Activated CD8-positive, alpha-beta T cell treated with anti-CD3 and anti-CD28 coated beads for 36 hours (primary cell): ENCODE data around the gene ATF7. TPM values are rescaled to one million over a fixed set of nuclear protein-coding genes. Genes with fewer than 3 reads are reported as not detected.
A peak's percentile ranks its signal among the peaks of the same experiment; 100 is the strongest.
"Not testable (repeated sequence)": the region's sequence is repeated elsewhere in the genome, so short reads cannot be mapped to it uniquely, and the experiment has no call there.

Source experiments
- ATAC-seq: fragments of 200-7000 bp; cut with Tn5 transposase; one replicate; pipeline ENCODE4 v1.10.0; 2021; ENCODE audit warnings: mild to moderate bottlenecking, moderate library complexity
- CTCF ChIA-PET: fragments of 350-600 bp; sonication (Branson Sonifier 250); formaldehyde crosslinking; loops from one replicate; lab custom pipeline; 2021; ENCODE audit warnings: antibody characterized with exemption; lab: Charles Lee
- POLR2A ChIA-PET: fragments of 350-600 bp; sonication (Branson Sonifier 250); formaldehyde crosslinking; loops from one replicate; lab custom pipeline; 2021; ENCODE audit warnings: antibody characterized with exemption; lab: Charles Lee
- DNase-seq: peaks from one replicate; pipeline ENCODE4 v3.0.0-alpha.2; 2020
- H3K27ac Mint-ChIP-seq: one replicate; pipeline ENCODE4 v1.8.0; 2021; ENCODE audit warnings: mild to moderate bottlenecking, mixed read lengths
- H3K27me3 Mint-ChIP-seq: one replicate; pipeline ENCODE4 v1.8.0; 2021; ENCODE audit warnings: mixed read lengths
- H3K36me3 Mint-ChIP-seq: one replicate; pipeline ENCODE4 v1.8.0; 2021; ENCODE audit warnings: low read depth, mixed read lengths
- H3K4me1 Mint-ChIP-seq: one replicate; pipeline ENCODE4 v1.8.0; 2021; ENCODE audit warnings: low read depth, mixed read lengths
- H3K4me3 Mint-ChIP-seq: one replicate; pipeline ENCODE4 v1.8.0; 2021; ENCODE audit warnings: mild to moderate bottlenecking, moderate library complexity, mixed read lengths
- H3K9me3 Mint-ChIP-seq: one replicate; pipeline ENCODE4 v1.8.0; 2021; ENCODE audit warnings: mixed read lengths
- intact Hi-C: fragments of 100-400 bp; cut with micrococcal nuclease; formaldehyde crosslinking; loops from one replicate; pipeline ENCODE4 v1.10.0; 2022
- total RNA-seq, 2 experiments: library from RNA; stranded (reverse); gene quantifications; one replicate each; pipeline ENCODE4 v1.2.3, GENCODE V29; 2021
- TF ChIP-seq, protein P1 (sequence below): fragments of 200-600 bp; IDR thresholded peaks from one replicate; pipeline ENCODE4 v1.8.0; 2022; ENCODE audit warnings: antibody characterized with exemption, mild to moderate bottlenecking

ATF7 gene
- total RNA-seq, 2 experiments from 2014 or later: 22.0 to 22.6 TPM

DNA sequence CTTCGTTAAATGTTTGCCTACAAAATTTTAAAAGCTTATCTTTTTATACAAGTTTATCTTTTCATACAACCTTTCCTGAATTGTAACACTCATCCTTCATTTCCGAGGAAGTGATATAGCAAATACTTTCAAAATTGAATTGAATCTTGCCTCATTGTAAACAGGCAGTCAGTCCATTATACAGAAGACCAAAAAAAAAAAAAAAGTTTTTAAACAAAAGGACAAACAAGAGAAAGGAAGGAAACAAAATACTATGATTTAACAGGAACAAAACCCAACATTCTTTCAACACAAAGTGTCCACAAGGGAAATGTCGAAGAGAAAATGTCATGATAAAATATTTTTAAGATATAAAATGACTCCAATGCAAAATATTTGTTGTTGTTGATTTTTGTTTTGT, 8.5 kb downstream of the ATF7 start:
- Mint-ChIP-seq H3K27me3 (no peaks in the 10 kb centered on the region), H3K4me1 (peaks cover 33% of the 10 kb centered on the region), H3K4me3 (peak overlapping the region; percentile 68), H3K27ac (peak overlapping the region; percentile 64), H3K36me3 (peaks cover 14% of the 10 kb centered on the region), H3K9me3 (no peaks in the 10 kb centered on the region)
- no peak for DNase-seq
- intact Hi-C loops: no loop called here
- ATAC-seq: no peak
- TF ChIP-seq, protein P1, sequence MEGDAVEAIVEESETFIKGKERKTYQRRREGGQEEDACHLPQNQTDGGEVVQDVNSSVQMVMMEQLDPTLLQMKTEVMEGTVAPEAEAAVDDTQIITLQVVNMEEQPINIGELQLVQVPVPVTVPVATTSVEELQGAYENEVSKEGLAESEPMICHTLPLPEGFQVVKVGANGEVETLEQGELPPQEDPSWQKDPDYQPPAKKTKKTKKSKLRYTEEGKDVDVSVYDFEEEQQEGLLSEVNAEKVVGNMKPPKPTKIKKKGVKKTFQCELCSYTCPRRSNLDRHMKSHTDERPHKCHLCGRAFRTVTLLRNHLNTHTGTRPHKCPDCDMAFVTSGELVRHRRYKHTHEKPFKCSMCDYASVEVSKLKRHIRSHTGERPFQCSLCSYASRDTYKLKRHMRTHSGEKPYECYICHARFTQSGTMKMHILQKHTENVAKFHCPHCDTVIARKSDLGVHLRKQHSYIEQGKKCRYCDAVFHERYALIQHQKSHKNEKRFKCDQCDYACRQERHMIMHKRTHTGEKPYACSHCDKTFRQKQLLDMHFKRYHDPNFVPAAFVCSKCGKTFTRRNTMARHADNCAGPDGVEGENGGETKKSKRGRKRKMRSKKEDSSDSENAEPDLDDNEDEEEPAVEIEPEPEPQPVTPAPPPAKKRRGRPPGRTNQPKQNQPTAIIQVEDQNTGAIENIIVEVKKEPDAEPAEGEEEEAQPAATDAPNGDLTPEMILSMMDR: no peak
- POLR2A ChIA-PET: no interaction called here
- CTCF ChIA-PET: interaction anchor here (0.7 to 1.8 kb wide), 4 partner anchors 9 to 74 kb away, joined by 3 to 4 read pairs (median 4); no protein-coding TSS in a partner anchor

DNA sequence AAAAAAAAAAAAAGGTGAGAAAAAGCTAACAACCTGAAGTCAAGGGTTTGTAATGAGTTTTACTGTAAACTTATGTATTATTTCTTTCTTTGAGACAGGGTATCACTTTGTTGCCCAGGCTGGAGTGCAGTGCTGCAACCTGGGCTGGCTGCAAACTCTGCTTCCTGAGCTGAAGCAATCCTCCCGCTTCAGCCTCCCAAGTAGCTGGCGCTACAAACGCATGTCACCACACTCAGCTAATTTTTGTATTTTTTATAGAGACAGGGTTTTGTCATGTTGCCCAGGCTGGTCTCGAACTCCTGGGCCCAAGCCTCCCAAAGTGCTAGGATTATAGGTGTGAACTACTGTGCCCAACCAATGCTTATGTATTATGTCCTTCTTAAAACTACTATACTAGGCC, 9.2 kb downstream of the ATF7 start:
- DNase-seq: no peak
- Mint-ChIP-seq H3K27ac (no peak overlapping the region), H3K36me3 (peaks cover 14% of the 10 kb centered on the region), H3K4me1 (peaks cover 33% of the 10 kb centered on the region), H3K4me3 (no peak overlapping the region), H3K9me3 (no peaks in the 10 kb centered on the region), H3K27me3 (no peaks in the 10 kb centered on the region)
- POLR2A ChIA-PET: no interaction called here
- TF ChIP-seq, protein P1: no peak
- ATAC-seq: no peak
- intact Hi-C loops: no loop called here
- CTCF ChIA-PET: interaction anchor here (0.7 to 1.2 kb wide), 3 partner anchors 9 to 195 kb away, joined by 3 to 4 read pairs (median 3); no protein-coding TSS in a partner anchor

DNA sequence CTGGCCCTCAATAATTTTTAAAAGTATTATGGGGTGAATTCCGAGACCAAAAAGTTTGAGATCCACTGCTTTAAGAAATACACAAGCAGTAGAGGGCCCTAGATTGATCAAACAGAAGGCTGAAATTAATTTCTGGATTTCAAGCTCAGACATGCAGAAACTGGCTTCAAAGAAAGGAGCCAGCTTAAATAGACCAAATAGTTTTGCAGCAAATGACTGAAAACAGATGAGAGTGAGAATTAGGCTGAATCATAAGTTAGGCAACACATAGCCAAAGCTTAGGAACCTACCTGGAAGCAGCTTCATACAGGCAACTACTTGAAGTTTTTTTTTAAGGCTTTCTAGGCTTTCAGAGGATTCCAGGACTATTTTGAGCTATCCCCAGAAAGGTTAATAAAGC, 12.4 kb downstream of the ATF7 start:
- Mint-ChIP-seq H3K36me3 (peaks cover 9% of the 10 kb centered on the region), H3K9me3 (no peaks in the 10 kb centered on the region)
- intact Hi-C loops: no loop called here

DNA sequence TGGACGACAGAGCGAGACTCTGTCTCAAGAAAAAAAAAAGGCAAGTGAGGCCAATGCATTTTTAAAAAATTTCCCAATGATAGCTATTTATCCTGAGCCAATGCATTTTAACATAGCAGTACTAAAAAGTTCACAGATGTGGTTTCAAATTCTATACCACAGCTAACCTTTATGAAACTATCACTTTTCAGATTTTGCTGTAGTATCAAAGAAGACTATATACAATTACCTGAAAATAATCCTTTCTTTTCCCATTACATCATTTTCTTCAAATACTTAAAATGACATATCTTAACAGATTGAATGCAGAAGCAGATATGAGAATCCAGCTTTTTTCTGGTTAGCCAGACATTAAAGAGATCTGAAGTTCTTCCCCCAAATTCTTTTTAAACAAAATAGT, 13.2 kb downstream of the ATF7 start:
- H3K4me1 Mint-ChIP-seq: peaks cover 16% of the 10 kb centered on the region
- H3K9me3 Mint-ChIP-seq: no peaks in the 10 kb centered on the region
- TF ChIP-seq, protein P1: no peak
- H3K4me3 Mint-ChIP-seq: no peak overlapping the region
- ChIA-PET POLR2A (interaction anchor here (1.1 kb wide), 1 partner anchor 41 kb away, joined by 3 read pairs; no protein-coding TSS in a partner anchor), CTCF (interaction anchor here (1.0 to 4.5 kb wide), 9 partner anchors 11 to 192 kb away, joined by 3 to 31 read pairs (median 3); partner anchors contain the start of genes ATF7 and ATP5MC2)
- DNase-seq (no peak), ATAC-seq (peak; percentile 65)
- H3K36me3 Mint-ChIP-seq: peaks cover 6% of the 10 kb centered on the region
- H3K27ac Mint-ChIP-seq: no peak overlapping the region
- no peaks in the 10 kb centered on the region for H3K27me3 Mint-ChIP-seq
- intact Hi-C loops: no loop called here

More for the DNA sequence above, 12.4 kb downstream of the ATF7 start:
- no peak for ATAC-seq
- POLR2A ChIA-PET: no interaction called here
- Mint-ChIP-seq H3K4me3 (no peak overlapping the region), H3K4me1 (peaks cover 23% of the 10 kb centered on the region), H3K27ac (no peak overlapping the region), H3K27me3 (no peaks in the 10 kb centered on the region)
- TF ChIP-seq, protein P1: no peak
- DNase-seq: no peak
- CTCF ChIA-PET: interaction anchor here (1.0 to 4.5 kb wide), 8 partner anchors 10 to 193 kb away, joined by 3 to 31 read pairs (median 3); partner anchors contain the start of gene ATF7

DNA sequence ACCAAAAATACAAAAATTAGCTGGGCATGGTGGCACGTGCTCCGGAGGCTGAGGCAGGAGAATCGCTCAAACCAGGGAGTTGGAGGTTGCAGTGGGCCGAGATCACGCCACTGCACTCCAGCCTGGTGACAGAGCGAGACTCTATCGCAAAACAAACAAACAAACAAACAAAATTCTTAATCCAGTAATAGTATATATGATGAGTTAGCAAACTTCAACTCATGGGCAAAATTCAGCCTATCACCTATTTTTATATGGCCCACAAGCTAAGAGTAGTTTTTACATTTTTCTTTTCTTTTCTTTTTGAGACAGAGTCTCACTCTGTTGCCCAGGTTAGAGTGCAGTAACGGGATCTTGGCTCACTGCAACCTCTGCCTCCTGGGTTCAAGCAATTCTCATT, 14.9 kb downstream of the ATF7 start:
- H3K4me1 Mint-ChIP-seq: peaks cover 10% of the 10 kb centered on the region
- H3K9me3 Mint-ChIP-seq: no peaks in the 10 kb centered on the region
- CTCF ChIA-PET: interaction anchor here (1.1 to 4.5 kb wide), 4 partner anchors 13 to 135 kb away, joined by 3 to 31 read pairs (median 5); partner anchors contain the start of genes ATF7 and ATP5MC2
- ATAC-seq (no peak), DNase-seq (no peak)
- no peak overlapping the region for H3K27ac Mint-ChIP-seq
- intact Hi-C loops: no loop called here
- no peak overlapping the region for H3K4me3 Mint-ChIP-seq
- POLR2A ChIA-PET: interaction anchor here (0.8 to 1.2 kb wide), 2 partner anchors 11 to 64 kb away, joined by 4 read pairs; partner anchors contain the start of gene ATP5MC2
- TF ChIP-seq, protein P1: no peak
- no peaks in the 10 kb centered on the region for H3K27me3 Mint-ChIP-seq
- H3K36me3 Mint-ChIP-seq: peaks cover 4% of the 10 kb centered on the region

DNA sequence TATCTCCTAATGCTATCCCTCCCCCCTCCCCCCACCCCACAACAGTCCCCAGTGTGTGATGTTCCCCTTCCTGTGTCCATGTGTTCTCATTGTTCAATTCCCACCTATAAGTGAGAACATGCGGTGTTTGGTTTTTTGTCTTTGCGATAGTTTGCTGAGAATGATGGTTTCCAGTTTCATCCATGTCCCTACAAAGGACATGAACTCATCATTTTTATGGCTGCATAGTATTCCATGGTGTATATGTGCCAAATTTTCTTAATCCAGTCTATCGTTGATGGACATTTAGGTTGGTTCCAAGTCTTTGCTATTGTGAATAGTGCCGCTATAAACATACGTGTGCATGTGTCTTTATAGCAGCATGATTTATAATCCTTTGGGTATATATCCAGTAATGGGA, 19.5 kb downstream of the ATF7 start:
- peaks cover 19% of the 10 kb centered on the region for H3K4me1 Mint-ChIP-seq
- POLR2A ChIA-PET: interaction anchor here (1.2 kb wide), 1 partner anchor 14 kb away, joined by 3 read pairs; no protein-coding TSS in a partner anchor
- H3K27me3 Mint-ChIP-seq: not testable (repeated sequence)

More for the DNA sequence above, 19.5 kb downstream of the ATF7 start:
- CTCF ChIA-PET: interaction anchor here (1.4 kb wide), 1 partner anchor 139 kb away, joined by 6 read pairs; no protein-coding TSS in a partner anchor
- H3K9me3 Mint-ChIP-seq, H3K4me3 Mint-ChIP-seq, DNase-seq, intact Hi-C loops, ATAC-seq, H3K27ac Mint-ChIP-seq, H3K36me3 Mint-ChIP-seq: not testable (repeated sequence)
